GM21576 (cell line): ENCODE measurements around the gene PAPLN.

Experiments used
- ATAC-seq: cut with Tn5 transposase; IDR thresholded peaks from one replicate; pipeline ENCODE4 v1.9.1; 2021; ENCODE audit warnings: mild to moderate bottlenecking, moderate library complexity; ENCODE audit not compliant: unreplicated experiment

Gene PAPLN

DNA sequence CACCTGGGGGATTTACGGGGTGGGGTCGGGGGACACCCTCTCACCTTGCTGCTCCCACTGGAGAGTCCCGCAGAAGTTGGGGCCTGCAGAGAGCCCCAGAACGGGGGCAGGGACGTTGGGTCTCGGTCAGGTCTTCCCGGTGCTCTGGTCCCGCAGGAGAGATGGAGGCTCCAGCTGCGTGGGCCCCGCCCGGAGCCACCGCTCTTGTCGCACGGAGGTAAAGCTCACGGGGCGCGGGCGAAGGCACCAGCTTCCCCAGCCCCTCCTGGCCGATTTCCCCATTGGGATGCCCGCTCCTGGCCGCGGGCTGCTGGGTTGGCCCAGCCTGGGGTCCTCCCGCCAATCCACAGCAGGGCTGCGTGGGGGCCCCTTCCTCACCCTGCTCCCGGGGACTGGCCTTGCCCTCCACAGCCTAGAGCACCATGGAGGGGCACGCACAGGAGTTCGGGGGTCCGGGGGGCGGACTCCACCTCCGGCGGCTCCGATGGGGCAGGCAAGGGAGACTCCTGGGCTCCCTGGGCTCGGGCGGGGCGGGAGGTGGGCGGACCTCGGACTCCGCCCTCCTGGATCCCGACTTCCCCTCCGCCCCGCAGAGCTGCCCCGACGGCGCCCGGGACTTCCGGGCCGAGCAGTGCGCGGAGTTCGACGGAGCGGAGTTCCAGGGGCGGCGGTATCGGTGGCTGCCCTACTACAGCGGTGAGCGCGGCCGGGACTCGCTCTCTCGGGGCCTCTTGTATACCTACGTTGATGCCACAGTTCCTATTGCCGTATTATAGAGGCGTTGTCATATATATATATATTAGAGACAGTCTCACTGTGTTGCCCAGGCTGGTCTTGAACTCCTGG is 8.4 kb downstream of the PAPLN start:
- peak; percentile 44 for ATAC-seq

DNA sequence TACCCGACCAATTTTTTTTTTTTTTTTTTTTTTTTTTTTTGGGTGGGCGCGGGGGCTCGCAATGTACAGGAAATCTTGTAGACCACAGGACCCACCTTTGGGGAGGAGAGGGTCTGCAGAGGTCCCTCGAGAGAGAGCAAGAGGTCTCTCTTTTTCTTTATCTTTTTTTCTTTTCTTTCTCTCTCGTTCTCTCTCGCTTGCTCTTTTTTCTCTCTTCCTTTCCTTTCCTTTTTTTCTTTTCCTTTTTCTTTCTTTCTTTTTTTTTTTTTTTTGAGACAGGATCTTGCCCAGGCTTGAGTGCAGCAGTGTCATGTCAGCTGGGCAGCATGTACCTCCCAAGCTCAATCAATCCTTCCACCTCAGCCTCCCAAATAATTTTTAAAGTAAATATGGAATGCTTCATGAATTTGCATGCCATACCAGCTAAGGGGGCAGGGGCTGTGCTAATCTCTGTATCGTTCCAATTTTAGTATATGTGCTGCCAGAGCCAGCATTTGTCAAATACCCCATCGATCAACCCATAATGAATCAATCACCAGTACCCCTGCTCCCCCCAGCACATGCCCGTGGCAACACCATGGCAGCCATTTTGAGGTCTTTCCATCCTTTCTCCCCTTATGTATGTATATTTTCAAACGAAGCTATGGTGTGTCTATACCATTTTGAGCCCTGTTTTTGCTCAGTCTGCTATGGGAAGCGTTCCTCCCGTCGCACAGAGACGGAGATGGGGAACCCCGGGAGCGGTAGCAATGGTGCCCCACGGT is 9.3 kb downstream of the PAPLN start:
- no peak for ATAC-seq

DNA sequence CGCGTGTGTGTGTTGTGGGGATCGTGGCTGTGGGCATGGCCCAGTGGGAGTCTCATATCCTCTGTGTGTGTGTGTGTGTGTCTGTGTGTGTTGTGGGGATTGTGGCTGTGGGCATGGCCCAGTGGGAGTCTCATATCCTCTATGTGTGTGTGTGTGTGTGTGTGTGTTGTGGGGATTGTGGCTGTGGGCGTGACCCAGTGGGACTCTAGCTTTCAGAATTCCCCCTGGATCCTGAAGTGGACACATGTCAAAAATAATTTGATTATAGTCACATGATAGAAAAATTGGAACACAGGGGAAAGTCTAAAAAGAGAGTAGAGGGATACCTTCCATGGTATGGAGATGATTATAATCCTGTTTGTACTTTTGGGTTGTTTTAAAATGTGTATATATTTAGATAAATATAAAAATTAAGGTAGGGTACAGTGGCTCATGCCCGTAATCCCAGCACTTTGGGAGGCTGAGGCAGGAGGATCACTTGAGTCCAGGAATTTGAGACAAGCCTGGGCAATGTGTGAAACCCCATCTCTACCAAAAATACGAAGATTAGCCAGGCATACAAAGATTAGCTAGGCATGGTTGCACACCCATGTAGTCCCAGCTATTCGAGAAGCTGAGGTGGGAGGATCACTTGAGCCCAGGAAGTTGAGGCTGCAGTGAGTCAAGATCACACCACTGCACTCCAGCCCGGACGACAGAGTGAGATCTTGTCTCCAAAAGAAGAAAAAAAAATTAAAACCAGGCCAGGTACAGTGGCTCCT is 11.0 kb downstream of the PAPLN start:
- ATAC-seq, result peak; percentile 36

DNA sequence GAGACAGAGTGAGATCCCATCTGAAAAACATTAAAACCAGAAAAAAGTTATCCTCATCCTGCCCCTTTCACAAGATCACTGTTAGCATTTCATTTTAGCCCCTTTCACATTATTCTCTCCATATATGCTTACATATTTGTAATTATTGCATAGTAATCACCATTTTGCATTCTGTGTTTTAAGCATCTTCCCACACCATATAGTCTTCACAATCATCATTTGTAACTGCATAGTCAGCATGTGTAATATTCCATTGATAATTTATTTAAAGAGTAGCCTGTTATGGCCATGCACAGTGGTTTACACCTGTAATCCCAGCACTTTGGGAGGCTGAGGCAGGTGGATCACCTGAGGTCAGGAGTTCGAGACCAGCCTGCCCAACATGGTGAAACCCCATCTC is 11.8 kb downstream of the PAPLN start:
- ATAC-seq, result no peak

DNA sequence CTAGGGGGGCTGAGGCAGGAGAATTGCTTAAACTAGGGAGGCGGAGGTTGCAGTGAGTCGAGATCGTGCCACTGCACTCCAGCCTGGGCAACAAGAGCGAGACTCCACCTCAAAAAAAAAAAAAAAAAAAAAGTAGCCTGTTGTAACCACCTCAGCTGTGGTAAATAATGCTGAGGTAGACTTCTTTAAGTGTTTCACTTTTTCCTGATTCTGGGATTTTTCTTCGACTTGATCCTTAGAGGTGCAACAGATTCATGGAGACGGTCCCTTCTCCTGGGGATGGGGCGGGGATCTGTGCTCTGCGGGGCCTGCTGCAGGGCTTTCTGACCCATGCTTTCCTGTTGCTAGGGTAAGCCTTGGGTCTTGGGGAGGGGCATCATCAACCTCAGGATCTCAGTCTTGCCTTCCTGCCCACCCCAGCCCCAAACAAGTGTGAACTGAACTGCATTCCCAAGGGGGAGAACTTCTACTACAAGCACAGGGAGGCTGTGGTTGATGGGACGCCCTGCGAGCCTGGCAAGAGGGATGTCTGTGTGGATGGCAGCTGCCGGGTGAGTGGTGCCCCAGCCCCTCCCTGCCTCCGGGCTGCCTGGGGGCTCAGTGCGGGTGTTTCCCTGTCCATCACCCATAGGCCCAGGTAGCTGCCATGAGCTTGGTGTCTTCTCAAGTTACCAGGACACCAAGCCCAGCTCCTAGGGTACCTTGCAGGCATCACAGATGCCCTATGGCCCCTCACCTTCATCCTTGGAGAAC is 12.4 kb downstream of the PAPLN start:
- no peak for ATAC-seq

DNA sequence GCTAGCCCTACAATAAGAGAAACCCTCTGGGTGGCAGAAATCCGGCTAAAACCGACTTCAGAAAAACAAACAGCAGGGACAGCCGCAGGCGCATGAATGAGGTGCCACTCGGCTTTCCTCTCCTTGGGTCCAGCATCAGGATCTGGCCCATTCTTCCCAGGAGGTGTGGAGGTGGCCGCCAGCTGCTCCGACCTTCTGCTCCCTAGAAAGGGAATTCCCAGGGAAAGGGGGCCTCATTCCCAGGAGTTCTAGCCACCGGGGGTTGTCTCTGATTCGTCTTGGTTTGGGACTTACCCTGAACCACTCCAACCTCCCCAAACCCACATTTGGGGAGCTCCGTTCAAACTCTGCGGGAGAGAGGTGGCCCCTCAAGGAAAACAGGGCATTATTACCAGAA is 13.0 kb downstream of the PAPLN start:
- ATAC-seq, result no peak

DNA sequence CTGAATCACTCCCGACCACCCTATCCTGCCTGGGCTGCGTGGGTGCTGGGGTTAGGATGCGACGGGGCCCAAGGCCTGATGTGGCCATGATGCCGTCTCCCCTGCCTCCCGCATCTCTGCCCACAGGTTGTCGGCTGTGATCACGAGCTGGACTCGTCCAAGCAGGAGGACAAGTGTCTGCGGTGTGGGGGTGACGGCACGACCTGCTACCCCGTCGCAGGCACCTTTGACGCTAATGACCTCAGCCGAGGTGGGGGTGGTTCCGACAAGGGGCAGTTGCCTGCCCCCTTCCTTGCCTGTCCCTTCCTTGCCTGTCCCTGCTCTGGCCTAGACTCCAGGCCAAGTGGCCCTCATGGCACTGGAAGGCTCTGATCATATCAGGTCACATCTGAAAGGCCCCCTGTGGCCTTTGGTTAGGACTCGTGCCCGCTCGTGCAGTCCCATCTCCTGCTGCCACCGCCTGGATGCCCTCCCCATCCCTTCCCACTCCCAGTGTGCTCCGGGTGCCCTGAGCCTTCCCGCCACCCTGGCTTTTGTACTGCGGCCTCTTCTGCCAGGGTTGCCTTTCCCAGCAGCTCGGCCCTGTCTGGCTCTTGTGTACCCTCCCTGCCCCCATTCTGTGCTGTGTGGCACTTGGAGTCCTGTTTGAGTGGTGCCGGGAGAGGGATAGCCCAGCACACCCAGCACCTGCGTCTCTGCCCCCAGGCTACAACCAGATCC is 13.6 kb downstream of the PAPLN start:
- no peak for ATAC-seq

DNA sequence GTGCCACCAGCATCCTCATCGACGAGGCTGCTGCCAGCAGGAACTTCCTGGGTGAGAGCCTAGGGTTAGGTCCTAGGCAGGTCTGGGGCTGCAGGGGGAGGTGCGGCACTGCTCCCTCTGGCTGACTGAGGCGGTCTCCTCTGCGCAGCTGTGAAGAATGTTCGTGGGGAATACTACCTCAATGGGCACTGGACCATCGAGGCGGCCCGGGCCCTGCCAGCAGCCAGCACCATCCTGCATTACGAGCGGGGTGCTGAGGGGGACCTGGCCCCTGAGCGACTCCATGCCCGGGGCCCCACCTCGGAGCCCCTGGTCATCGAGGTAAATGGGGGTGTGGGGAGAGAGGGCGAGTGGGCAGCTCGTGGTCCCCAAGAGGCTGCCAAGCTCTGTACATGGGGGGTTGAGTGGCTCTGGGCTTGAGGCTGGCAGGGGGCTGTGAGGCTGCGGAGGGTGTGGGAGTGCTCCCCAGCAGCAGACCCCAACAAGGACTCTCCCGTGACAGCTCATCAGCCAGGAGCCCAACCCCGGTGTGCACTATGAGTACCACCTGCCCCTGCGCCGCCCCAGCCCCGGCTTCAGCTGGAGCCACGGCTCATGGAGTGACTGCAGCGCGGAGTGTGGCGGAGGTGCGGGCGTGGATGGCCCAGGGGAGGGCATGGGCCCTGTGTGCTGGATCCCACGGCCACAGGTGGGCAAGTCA is 14.4 kb downstream of the PAPLN start:
- ATAC-seq, result no peak

DNA sequence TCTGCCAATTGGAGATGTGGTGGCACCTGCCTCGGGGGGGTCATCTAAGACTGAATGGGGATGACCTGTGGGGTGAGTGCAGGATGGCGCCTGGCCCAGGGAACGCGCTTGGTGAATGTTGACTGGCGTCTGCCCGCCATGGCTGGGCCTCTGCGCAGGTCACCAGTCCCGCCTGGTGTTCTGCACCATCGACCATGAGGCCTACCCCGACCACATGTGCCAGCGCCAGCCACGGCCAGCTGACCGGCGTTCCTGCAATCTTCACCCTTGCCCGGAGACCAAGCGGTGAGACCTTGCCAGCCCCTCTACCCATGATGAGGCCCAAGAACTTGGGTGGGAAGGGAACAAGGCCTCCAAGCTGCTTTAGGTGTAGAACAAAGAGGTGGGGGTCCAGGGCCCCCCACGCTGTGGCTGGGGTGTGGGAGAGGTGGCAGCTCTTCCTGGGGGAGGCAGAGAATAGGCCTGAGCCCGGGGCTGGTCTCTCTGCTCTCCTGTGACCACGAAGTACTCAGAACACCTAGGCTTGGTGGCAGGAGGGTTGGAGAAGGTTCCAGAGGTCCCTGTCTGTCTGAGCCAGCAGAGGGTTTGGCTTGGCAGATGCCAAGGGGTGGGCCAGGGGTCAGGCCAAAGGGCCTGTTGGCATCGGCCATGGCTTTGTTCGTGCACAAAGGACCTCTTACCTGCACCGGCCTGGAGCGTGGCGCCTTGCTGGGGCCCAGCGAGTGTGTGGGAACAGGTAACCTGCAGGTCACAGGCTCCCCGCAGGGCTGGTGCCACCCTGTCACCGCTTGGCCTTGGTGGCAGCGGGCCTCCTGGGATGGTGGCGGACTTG is 15.4 kb downstream of the PAPLN start:
- no peak for ATAC-seq

DNA sequence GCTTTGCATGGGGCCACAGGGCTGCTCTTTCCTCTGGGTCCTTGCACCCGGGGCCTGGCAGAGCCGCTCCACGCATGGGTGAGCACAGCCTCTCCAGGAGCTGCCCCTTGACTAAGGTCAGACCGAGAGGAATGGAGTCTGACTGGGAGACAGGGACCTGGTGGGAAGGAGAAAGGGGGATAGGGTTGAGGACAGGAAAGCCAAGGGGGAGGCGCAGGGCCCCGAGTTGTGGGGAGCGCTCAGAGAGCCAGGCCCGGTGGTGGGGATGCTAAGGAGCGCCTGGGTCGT is 16.0 kb downstream of the PAPLN start:
- no peak for ATAC-seq

DNA sequence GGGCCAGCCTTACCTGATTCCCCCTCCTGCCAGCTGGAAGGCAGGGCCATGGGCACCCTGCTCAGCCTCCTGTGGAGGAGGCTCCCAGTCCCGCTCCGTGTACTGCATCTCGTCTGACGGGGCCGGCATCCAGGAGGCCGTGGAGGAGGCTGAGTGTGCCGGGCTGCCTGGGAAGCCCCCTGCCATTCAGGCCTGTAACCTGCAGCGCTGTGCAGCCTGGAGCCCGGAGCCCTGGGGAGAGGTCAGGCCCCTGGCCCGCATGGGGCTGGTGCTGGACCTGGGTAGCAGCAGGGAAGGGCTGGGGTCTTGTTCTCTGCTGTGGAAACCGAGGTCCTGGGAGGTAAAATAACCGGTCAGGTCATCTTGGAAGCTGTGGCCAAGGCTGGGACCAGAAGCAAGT is 16.4 kb downstream of the PAPLN start:
- no peak for ATAC-seq

DNA sequence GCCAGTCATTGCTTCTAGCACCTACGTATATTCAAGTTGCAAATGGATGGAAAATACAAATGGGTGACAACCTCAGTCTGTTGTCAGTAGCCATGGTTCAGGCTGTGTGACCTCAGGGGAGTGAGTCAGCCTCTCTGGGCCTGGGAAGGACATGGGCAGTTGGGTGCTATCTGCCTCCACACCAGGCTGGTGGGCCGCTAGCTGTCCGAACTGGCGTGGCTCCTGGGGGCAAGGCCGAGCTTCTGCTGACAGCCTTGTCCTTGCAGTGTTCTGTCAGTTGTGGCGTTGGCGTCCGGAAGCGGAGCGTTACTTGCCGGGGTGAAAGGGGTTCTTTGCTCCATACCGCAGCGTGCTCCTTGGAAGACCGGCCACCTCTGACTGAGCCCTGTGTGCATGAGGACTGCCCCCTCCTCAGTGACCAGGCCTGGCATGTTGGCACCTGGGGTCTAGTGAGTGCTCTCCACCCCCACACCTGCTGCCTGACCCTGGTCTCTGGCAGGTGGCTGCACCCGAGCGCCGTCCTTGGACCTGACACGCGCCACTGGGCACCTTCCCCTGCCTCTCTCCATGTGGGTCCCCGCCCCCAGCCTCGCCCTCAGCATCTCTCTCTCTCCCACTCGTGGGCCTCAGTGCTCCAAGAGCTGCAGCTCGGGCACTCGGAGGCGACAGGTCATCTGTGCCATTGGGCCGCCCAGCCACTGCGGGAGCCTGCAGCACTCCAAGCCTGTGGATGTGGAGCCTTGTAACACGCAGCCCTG is 17.1 kb downstream of the PAPLN start:
- no peak for ATAC-seq

DNA sequence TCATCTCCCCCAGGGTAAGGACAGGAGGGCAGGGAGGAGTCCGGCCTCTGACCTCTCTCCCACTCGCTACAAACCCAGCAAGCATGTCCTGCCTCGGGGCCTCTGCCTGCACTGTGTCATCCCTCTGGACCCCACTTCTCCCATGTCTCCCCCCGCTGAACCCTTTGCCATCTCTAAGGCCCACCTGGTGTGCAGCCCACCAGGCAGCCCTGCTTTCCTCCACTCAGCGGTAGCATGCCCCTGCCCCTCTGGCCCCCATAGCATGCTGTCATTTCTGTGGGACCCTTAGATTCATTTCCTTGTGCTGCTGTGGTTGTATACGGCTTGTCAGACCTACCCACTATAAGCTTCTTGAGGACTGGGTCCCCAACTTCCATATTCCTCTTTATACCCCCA is 17.7 kb downstream of the PAPLN start:
- no peak for ATAC-seq

DNA sequence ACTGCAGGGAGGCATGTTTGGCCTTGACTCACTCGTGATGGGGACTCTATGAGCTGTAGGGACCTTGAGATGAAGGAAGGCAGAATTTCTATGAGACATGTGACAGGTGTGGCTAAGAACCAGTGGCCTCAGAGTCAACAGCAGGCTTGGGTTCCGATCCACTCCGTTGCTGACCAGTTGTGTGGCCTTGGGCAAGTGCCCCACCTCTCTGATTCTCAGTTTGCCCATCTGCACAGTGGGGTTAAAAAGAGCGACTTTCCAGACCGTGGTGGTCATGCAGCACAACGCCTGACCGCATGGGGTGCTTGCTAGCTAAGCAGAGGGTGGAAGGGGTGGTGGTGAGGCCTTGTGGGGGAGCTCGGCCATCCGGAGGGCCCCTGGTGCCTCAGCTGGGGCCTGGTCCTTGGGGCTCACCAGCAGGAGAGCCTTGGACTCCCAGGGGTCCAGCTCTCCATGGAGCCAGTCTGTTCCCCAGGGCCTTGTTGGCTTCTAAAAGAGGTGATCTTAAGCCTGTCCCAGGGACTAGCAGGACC is 18.5 kb downstream of the PAPLN start:
- ATAC-seq, result no peak

DNA sequence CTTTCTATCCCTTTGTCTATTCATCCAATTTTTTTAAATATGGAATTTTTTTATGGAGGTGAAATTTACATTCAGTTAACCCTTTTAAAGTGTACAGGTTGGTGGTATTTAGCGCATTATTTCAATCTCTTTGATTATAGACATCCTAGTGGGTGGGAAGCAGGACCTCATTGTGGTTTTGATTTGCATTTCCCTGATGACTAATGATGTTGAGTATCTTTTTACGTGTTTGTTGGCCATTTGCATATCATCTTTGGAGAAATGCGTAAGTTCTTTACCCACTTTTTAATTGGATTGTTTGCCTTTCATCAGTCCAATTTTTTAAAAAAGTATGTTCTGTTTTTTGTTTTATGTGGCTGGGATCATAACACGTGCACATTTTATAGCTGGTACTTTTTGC is 20.8 kb downstream of the PAPLN start:
- no peak for ATAC-seq

DNA sequence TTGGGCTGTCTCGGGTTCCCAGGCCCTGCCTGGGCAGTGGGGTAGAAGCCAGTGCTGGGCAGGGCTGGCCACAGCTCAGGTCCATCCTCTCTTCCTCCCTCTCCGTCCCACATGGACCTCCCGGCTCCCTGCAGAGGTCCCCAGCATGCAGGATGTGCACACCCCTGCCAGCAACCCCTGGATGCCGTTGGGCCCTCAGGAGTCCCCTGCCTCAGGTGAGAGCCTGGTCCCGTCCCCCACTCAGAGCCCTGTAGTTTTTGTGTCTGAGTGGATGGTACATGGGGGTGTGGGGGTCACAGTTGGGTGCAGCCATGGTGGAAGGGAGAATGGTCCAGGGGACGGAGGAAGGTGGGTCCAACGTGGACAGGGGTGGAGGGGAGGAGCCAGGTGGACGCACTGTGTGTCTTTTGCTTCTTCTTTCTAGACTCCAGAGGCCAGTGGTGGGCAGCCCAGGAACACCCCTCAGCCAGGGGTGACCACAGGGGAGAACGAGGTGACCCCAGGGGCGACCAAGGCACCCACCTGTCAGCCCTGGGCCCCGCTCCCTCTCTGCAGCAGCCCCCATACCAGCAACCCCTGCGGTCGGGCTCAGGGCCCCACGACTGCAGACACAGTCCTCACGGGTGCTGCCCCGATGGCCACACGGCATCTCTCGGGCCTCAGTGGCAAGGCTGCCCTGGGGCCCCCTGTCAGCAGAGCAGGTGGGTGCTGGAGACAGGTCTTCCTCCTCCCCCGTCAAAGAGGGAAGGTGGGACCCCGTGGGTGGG is 21.7 kb downstream of the PAPLN start:
- ATAC-seq, result no peak

DNA sequence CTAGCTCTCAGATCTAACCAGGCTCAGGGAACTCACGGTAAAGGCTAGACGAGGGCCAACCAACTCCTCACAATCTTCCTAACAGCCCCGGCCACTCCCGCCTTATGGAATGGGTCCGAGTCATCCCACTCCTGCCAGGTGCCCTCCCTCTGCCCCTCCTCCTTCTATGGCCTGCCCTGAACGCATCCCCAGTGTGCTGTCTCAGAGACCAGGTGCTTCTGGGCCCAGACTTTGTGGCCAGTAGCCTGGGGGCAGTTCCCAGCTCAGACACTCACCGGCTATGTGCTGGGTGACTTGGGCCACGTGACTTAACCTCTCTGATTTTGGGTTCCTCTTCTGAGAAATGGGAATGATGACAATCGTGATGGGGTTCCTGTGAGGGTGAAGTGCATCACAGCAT is 22.5 kb downstream of the PAPLN start:
- no peak for ATAC-seq
